ENCODE measurements around the gene AHSA1.
A peak's percentile ranks its signal among the peaks of the same experiment; 100 is the strongest.

GRCh38 chr14:77458249-77458950 lies 507 bp downstream of the AHSA1 start:
- TF ChIP-seq CTCF (IDR thresholded peaks at IDR 0.05) = no peak
- peak in 1 of 2 donors; percentile 30 for TF ChIP-seq POLR2AphosphoS5 (IDR thresholded peaks at IDR 0.05; ENCODE audit: insufficient read depth in 1 of 2, low read depth in 1 of 2)

All from vagina (tissue), 2 donors.